Renal cortical epithelial cell (primary cell): Measurements from ENCODE around the gene FAM199X. TPM values are rescaled to one million over a fixed set of nuclear protein-coding genes. Genes with fewer than 3 reads are reported as not detected.
"Not testable (repeated sequence)": the region's sequence is repeated elsewhere in the genome, so short reads cannot be mapped to it uniquely, and the experiment has no call there.

Source experiments
- DNase-seq: peaks from one replicate; pipeline ENCODE4 v3.0.0-alpha.2; 2011; ENCODE audit warnings: low read depth
- total RNA-seq: library from RNA; depleted of rRNA; stranded (reverse); fragments of >200 nt; gene quantifications from 2 replicates; pipeline ENCODE4 v1.2.3, GENCODE V29; 2014

Gene FAM199X
- total RNA-seq, 1 donor from 2014 or later, result 77.5 TPM

GRCh38 chrX:104189837-104190236 is 23.6 kb downstream of the FAM199X start:
- DNase-seq, result no peak

- peak; percentile 23 for DNase-seq
Measured at GRCh38 chrX:104193485-104193884, 27.2 kb downstream of the FAM199X start.

GRCh38 chrX:104195013-104195412 is 28.8 kb downstream of the FAM199X start:
- DNase-seq, result no peak

GRCh38 chrX:104195489-104196084 is 29.3 kb downstream of the FAM199X start:
- DNase-seq, result peak; percentile 14

GRCh38 chrX:104205548-104205947 is 39.3 kb downstream of the FAM199X start:
- no peak for DNase-seq

GRCh38 chrX:104211187-104211586 is 44.9 kb downstream of the FAM199X start:
- DNase-seq, result no peak

GRCh38 chrX:104230060-104230459 is 63.8 kb downstream of the FAM199X start:
- not testable (repeated sequence) for DNase-seq

Other genes with a start within 250 kb of the FAM199X start
- gene TMSB15B, start 203.8 kb upstream of the FAM199X start, total RNA-seq, result 4.9 and 8.9 TPM in 2 replicates
- gene H2BW1, start 152.7 kb upstream of the FAM199X start, total RNA-seq, result not detected in 2 replicates
- gene H2BW2, start 126.5 kb upstream of the FAM199X start, total RNA-seq, result not detected in 2 replicates
- gene TMSB15C, start 90.2 kb upstream of the FAM199X start, total RNA-seq, result 3.9 and 8.2 TPM in 2 replicates
- gene ZCCHC18, start 53.9 kb upstream of the FAM199X start, total RNA-seq, result 2.9 and 13.9 TPM in 2 replicates
- 5.6 and 16.1 TPM in 2 replicates for gene SLC25A53, start 9.4 kb upstream of the FAM199X start, total RNA-seq
- gene ESX1, start 88.5 kb downstream of the FAM199X start, total RNA-seq, result not detected in 2 replicates